NB4 (cell line): ENCODE results near the gene ADH1B.

Experiments used
- DNase-seq: peaks from one replicate; pipeline ENCODE4 v3.0.0; 2010; ENCODE audit warnings: low read depth
- H3K4me3 ChIP-seq: one replicate; pipeline ENCODE4 v1.5.1; 2011; ENCODE audit warnings: mild to moderate bottlenecking, low read depth, low read length, moderate library complexity
- MAX ChIP-seq: IDR thresholded peaks from 2 replicates; pipeline ENCODE4 v1.6.1; 2011; ENCODE audit warnings: low read depth, low read length
- MYC ChIP-seq: IDR thresholded peaks from 2 replicates; pipeline ENCODE4 v1.6.1; 2011; ENCODE audit warnings: low read depth, low read length
- POLR2A ChIP-seq: IDR thresholded peaks from 2 replicates; pipeline ENCODE4 v1.6.1; 2011; ENCODE audit warnings: mild to moderate bottlenecking; ENCODE audit not compliant: insufficient read length; ENCODE audit errors: extremely low read depth
- TF ChIP-seq, protein P1 (sequence below): IDR thresholded peaks from one replicate; pipeline ENCODE4 v1.5.1; 2012; ENCODE audit warnings: low read depth, low read length

The ADH1B gene

DNA sequence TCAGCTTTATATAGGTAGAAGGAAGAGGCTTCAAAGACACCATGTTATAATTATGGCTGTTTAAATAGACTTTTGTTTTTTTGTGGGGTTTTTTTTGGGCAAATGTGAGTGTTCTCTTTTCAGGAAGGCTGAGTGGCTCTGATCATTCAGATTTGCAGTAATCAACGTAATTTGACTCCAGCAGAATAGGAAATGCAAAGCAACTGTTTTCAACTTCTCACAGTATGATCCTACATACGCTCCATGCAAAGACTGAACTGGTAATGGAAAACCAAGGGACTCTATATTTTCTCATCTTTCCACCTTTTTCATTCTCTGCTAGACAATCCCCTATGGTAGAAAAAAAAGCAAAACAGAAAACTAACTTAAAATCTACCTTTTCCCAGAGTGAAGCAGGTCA, 10.8 kb downstream of the ADH1B start:
- TF ChIP-seq MYC (no peak), MAX (no peak), POLR2A (no peak)
- TF ChIP-seq, protein P1, sequence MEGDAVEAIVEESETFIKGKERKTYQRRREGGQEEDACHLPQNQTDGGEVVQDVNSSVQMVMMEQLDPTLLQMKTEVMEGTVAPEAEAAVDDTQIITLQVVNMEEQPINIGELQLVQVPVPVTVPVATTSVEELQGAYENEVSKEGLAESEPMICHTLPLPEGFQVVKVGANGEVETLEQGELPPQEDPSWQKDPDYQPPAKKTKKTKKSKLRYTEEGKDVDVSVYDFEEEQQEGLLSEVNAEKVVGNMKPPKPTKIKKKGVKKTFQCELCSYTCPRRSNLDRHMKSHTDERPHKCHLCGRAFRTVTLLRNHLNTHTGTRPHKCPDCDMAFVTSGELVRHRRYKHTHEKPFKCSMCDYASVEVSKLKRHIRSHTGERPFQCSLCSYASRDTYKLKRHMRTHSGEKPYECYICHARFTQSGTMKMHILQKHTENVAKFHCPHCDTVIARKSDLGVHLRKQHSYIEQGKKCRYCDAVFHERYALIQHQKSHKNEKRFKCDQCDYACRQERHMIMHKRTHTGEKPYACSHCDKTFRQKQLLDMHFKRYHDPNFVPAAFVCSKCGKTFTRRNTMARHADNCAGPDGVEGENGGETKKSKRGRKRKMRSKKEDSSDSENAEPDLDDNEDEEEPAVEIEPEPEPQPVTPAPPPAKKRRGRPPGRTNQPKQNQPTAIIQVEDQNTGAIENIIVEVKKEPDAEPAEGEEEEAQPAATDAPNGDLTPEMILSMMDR, result no peak
- no peak for DNase-seq
- no peak overlapping the region for H3K4me3 ChIP-seq

DNA sequence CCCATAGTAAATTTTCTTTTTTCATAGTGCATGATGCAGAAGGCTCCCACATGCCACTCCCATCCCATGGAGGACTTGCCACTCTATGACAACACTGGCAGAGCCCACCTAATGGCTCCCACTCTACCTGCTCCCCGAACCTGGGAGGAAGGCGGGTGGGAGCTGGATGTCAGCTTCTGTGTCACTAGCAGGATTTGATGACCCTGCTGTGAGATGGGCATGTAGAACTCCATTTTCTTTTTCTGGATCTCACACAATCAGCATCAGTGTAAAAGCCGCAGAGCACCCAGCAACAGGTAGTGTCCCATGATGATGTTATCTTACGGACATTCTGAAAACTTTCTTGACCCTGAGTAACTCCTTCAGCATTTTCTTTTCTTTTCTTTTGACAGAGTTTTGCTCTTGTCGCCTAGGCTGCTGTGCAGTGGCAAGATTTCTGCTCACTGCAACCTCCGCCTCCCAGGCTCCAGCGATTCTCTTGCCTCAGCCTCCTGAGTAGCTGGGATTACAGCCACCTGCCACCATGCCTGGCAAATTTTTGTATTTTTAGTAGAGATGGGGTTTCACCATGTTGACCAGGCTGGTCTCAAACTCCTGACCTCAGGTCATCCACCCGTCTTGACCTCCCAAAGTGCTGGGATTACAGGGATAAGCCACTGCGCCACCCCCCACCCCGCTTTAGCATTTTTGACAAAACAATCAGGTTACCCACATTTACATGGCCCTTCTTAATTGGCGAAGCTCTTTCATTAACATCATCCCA, 15.4 kb downstream of the ADH1B start:
- DNase-seq, result no peak
- TF ChIP-seq POLR2A (no peak), MYC (no peak), MAX (no peak)
- TF ChIP-seq, protein P1, result no peak
- no peak overlapping the region for H3K4me3 ChIP-seq

GRCh38 chr4:99301376-99302164, 19.6 kb downstream of the ADH1B start:
- no peak for DNase-seq
- TF ChIP-seq POLR2A (no peak), MYC (no peak), MAX (no peak)
- TF ChIP-seq, protein P1, result no peak
- no peak overlapping the region for H3K4me3 ChIP-seq

DNA sequence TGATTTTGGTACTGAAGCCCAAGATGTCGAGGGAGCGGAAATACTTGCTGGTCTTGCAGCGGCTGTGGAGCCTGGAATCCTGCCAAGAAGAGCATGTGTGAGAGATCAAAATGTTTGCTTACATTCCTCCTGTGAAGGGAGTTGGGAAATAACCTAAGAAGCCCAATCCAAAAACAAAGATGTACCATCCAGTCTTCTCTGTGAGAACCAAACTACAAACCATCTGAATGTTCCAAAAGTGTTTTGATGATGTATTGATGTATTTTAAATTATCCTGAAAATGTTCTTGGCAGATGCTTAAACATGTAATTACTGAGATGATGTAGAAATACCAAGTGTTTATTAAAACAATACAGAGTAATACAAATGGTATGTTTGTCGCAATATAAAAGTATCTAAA, 20.3 kb downstream of the ADH1B start:
- TF ChIP-seq, protein P1, result no peak
- TF ChIP-seq MAX, result no peak
- no peak for TF ChIP-seq POLR2A
- TF ChIP-seq MYC, result no peak
- no peak for DNase-seq
- H3K4me3 ChIP-seq, result no peak overlapping the region

DNA sequence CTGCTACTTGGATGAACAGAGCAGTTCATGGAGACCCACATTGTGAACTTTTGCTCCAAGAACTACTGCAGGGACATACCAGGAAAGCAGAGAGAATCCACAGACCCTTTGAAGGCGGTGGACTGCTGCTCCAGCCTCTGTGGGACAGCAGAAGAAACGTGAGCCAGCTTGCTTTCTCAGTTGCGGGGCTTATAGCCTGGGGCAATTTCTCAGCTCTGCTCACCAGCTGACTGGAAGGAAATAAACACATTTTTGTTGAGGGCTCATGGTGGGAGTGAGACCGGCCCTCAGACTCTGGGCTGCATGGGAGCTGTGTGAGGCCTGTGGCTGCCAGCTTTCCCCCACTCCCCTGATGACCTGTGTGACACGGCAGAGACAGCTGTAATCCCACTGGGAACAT, 27.8 kb downstream of the ADH1B start:
- TF ChIP-seq MAX (no peak), POLR2A (no peak), MYC (no peak)
- TF ChIP-seq, protein P1, result no peak
- H3K4me3 ChIP-seq, result no peak overlapping the region

More for the DNA sequence above, 27.8 kb downstream of the ADH1B start:
- DNase-seq, result no peak
